ENCODE measurements around the gene MYL7.

DNA sequence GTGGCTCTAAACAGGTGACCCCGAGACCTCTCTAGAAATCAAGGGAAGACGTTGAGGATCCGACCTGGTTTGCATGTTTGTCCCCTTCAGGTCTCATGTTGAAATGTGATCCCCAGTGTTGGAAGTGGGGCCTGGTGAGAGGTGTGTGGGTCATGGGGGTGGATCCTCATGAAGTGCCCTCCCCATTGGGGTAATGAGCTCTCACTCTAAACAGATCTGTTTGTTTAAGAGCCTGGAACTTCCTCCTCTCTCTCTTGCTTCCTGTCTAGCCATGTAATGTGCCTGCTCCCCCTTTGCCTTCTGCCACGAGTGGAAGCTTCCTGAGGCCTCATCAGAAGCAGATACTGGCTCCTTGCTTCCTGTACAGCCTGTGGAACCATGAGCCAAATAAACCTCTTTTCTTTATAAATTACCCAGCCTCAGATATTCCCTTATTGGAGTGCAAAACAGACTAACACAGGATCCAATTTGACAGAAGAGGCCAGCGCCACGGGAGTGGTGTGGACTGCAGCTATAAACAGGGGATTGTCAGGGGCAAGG lies 48.0 kb downstream of the MYL7 start:
- TF ChIP-seq, protein P1, sequence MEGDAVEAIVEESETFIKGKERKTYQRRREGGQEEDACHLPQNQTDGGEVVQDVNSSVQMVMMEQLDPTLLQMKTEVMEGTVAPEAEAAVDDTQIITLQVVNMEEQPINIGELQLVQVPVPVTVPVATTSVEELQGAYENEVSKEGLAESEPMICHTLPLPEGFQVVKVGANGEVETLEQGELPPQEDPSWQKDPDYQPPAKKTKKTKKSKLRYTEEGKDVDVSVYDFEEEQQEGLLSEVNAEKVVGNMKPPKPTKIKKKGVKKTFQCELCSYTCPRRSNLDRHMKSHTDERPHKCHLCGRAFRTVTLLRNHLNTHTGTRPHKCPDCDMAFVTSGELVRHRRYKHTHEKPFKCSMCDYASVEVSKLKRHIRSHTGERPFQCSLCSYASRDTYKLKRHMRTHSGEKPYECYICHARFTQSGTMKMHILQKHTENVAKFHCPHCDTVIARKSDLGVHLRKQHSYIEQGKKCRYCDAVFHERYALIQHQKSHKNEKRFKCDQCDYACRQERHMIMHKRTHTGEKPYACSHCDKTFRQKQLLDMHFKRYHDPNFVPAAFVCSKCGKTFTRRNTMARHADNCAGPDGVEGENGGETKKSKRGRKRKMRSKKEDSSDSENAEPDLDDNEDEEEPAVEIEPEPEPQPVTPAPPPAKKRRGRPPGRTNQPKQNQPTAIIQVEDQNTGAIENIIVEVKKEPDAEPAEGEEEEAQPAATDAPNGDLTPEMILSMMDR (IDR thresholded peaks at IDR 0.05): no peak
- TF ChIP-seq POLR2AphosphoS5 (IDR thresholded peaks at IDR 0.05): no peak
- no peak for TF ChIP-seq POLR2A (IDR thresholded peaks at IDR 0.05; ENCODE audit: low read depth)
